Measurements from ENCODE around the gene PLEKHA6. TPM values are rescaled to one million over a fixed set of nuclear protein-coding genes. Genes with fewer than 3 reads are reported as not detected.

The PLEKHA6 gene
- total and polyA plus RNA-seq, 2 of the 4 experiments (the other 2 are of a cell fraction) = 8.2 to 19.9 TPM

DNA sequence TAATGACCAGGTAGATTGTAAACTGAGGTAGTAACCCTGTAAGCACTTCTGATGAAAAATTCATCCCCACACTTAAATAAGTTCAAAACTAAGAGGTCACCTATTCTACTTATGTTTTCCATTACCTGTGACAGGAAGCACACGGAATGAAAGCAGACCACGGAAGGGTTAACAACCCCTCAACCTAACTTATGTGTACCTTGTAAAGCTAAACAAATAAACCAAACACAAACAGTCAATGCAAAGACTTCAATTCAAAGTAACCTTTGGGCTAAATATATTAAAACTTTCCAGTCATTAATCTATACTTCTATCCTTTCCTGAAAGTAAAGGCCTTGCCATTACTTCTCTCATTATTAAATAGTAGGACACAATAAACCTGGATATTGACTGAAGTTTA, 44.9 kb upstream of the PLEKHA6 start:
- in situ Hi-C loops (cut with MboI; ENCODE audit: low sequenced_read_pairs) = no loop called here
- Histone ChIP-seq H3K9me3 (ENCODE audit: control insufficient read depth, insufficient read depth, low read length) (no peaks in the 10 kb centered on the region), H3K18ac (ENCODE audit: low read depth, low read length) (no peak overlapping the region), H2AK5ac (ENCODE audit: low read depth, low read length) (no peak overlapping the region), H2BK20ac (ENCODE audit: low read depth, low read length) (no peak overlapping the region), H3K4me1 (ENCODE audit: control insufficient read depth, insufficient read depth, low read length) (no peaks in the 10 kb centered on the region), H3K4me2 (ENCODE audit: low read depth, low read length) (no peak overlapping the region), H2AFZ (replicated peaks; ENCODE audit: low read length, poor library complexity) (no peak overlapping the region), H3K9me1 (ENCODE audit: insufficient read depth, low read length) (no peaks in the 10 kb centered on the region), H3K14ac (replicated peaks; ENCODE audit: low read depth, low read length) (no peak overlapping the region), H3K4me3 (ENCODE audit: insufficient read depth, low read depth, low read length) (no peak overlapping the region), H3K79me1 (ENCODE audit: low read depth in 1 of 2, low read length in 2 of 2) (peaks cover 0 to 22% of the 10 kb centered on the region in 2 experiments; a peak in 3 of 4 replicates), H3K27me3 (ENCODE audit: control insufficient read depth, insufficient read depth, low read length) (no peaks in the 10 kb centered on the region), H3K56ac (ENCODE audit: extremely low read depth, insufficient read depth, low read length) (no peak overlapping the region), H3K27ac (ENCODE audit: insufficient read depth, low read length) (no peak overlapping the region), H4K5ac (ENCODE audit: low read depth, low read length) (no peak overlapping the region), H3K23ac (ENCODE audit: low read depth, low read length) (no peak overlapping the region), H3K4ac (ENCODE audit: low read depth, low read length) (no peak overlapping the region), H2BK120ac (ENCODE audit: low read depth, low read length) (no peak overlapping the region), H3K36me3 (ENCODE audit: control insufficient read depth, insufficient read depth, low read length) (peaks cover 21% of the 10 kb centered on the region), H4K91ac (ENCODE audit: insufficient read depth, low read depth, low read length) (no peak overlapping the region), H2AK9ac (replicated peaks; ENCODE audit: low read depth, low read length, poor library complexity) (no peak overlapping the region), H2BK5ac (ENCODE audit: low read depth, low read length, poor library complexity, severe bottlenecking) (no peak overlapping the region), H4K20me1 (ENCODE audit: insufficient read depth, low read length) (peaks cover 65% of the 10 kb centered on the region), H4K8ac (ENCODE audit: low read depth in 2 of 2, low read length in 2 of 2) (no peak overlapping the region), H2BK15ac (ENCODE audit: low read depth, low read length) (no peak overlapping the region), H3K9ac (ENCODE audit: low read depth, low read length) (no peak overlapping the region)
- CTCF ChIA-PET = no interaction called here
- TF ChIP-seq NFE2L2 (IDR thresholded peaks at IDR 0.05; ENCODE audit: low read depth, low read length) (no peak), RFX5 (IDR thresholded peaks at IDR 0.05; ENCODE audit: low read depth, low read length) (no peak), BHLHE40 (IDR thresholded peaks at IDR 0.05; ENCODE audit: low read depth, low read length) (no peak), POLR2A (IDR thresholded peaks at IDR 0.05; ENCODE audit: low read depth, low read length) (no peak), CHD1 (IDR thresholded peaks at IDR 0.05; ENCODE audit: low read depth, low read length) (no peak), FOS (IDR thresholded peaks at IDR 0.05; ENCODE audit: low read depth, low read length) (no peak), SMC3 (IDR thresholded peaks at IDR 0.05; ENCODE audit: low read depth, low read length) (no peak), MXI1 (IDR thresholded peaks at IDR 0.05; ENCODE audit: borderline replicate concordance, low read depth, low read length) (no peak), RCOR1 (IDR thresholded peaks at IDR 0.05; ENCODE audit: insufficient replicate concordance, low read length) (no peak), MAFK (IDR thresholded peaks at IDR 0.05; ENCODE audit: low read depth, low read length) (no peak), RAD21 (IDR thresholded peaks at IDR 0.05; ENCODE audit: low read length) (no peak), MAZ (IDR thresholded peaks at IDR 0.05; ENCODE audit: borderline replicate concordance, low read depth, low read length) (no peak), CEBPB (IDR thresholded peaks at IDR 0.05; ENCODE audit: low read depth, low read length) (no peak)
- TF ChIP-seq, protein P1, sequence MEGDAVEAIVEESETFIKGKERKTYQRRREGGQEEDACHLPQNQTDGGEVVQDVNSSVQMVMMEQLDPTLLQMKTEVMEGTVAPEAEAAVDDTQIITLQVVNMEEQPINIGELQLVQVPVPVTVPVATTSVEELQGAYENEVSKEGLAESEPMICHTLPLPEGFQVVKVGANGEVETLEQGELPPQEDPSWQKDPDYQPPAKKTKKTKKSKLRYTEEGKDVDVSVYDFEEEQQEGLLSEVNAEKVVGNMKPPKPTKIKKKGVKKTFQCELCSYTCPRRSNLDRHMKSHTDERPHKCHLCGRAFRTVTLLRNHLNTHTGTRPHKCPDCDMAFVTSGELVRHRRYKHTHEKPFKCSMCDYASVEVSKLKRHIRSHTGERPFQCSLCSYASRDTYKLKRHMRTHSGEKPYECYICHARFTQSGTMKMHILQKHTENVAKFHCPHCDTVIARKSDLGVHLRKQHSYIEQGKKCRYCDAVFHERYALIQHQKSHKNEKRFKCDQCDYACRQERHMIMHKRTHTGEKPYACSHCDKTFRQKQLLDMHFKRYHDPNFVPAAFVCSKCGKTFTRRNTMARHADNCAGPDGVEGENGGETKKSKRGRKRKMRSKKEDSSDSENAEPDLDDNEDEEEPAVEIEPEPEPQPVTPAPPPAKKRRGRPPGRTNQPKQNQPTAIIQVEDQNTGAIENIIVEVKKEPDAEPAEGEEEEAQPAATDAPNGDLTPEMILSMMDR (conservative IDR thresholded peaks at IDR 0.05; ENCODE audit: low read depth, low read length) = no peak
- TF ChIP-seq, protein P2, sequence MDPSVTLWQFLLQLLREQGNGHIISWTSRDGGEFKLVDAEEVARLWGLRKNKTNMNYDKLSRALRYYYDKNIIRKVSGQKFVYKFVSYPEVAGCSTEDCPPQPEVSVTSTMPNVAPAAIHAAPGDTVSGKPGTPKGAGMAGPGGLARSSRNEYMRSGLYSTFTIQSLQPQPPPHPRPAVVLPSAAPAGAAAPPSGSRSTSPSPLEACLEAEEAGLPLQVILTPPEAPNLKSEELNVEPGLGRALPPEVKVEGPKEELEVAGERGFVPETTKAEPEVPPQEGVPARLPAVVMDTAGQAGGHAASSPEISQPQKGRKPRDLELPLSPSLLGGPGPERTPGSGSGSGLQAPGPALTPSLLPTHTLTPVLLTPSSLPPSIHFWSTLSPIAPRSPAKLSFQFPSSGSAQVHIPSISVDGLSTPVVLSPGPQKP (IDR thresholded peaks at IDR 0.05; ENCODE audit: borderline replicate concordance, low read depth, low read length) = no peak
- TF ChIP-seq, protein P3, sequence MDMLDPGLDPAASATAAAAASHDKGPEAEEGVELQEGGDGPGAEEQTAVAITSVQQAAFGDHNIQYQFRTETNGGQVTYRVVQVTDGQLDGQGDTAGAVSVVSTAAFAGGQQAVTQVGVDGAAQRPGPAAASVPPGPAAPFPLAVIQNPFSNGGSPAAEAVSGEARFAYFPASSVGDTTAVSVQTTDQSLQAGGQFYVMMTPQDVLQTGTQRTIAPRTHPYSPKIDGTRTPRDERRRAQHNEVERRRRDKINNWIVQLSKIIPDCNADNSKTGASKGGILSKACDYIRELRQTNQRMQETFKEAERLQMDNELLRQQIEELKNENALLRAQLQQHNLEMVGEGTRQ (IDR thresholded peaks at IDR 0.05; ENCODE audit: low read depth, low read length) = no peak
- no peak for DNase-seq
- no peak for ATAC-seq (ENCODE audit: low read depth)
- intact Hi-C loops (cut with micrococcal nuclease) = no loop called here
- BruUV-seq (replicated peaks) = no TSS peak
- dilution Hi-C loops (cut with HindIII; ENCODE audit: low sequenced_read_pairs, unreplicated experiment) = no loop called here
- POLR2A ChIA-PET (ENCODE audit: unreplicated experiment) = no interaction called here
- WGBS, 2 experiments (ENCODE audit: extremely low coverage in 2 of 2, insufficient read length in 1 of 2) = no CpG with 5 or more reads among the region's 2 CpGs

Measured in IMR-90 (cell line).